PFSK-1 (cell line): ENCODE measurements around the gene SATB2.

ENCODE experiments used
- FOXP2 ChIP-seq: optimal IDR thresholded peaks from 2 replicates; pipeline ENCODE3; 2011; ENCODE audit warnings: borderline replicate concordance, control low read depth, inconsistent platforms; ENCODE audit not compliant: insufficient read depth; ENCODE audit errors: extremely low read length, extremely low read depth
- POLR2AphosphoS5 ChIP-seq: IDR thresholded peaks from 2 replicates; pipeline ENCODE4 v1.6.1; 2012; ENCODE audit warnings: low read depth, mild to moderate bottlenecking, control low read depth, low read length, moderate library complexity
- SIN3A ChIP-seq: IDR thresholded peaks from 2 replicates; pipeline ENCODE4 v1.6.1; 2012; ENCODE audit warnings: mild to moderate bottlenecking, low read length, moderate library complexity, borderline replicate concordance; ENCODE audit not compliant: insufficient read depth
- TAF1 ChIP-seq: IDR thresholded peaks from 2 replicates; pipeline ENCODE4 v1.6.1; 2012; ENCODE audit warnings: low read length, control low read depth, borderline replicate concordance; ENCODE audit not compliant: insufficient read depth
- TF ChIP-seq, protein P1 (sequence below), 2 experiments: IDR thresholded peaks; 2 replicates each; pipeline versions ENCODE4 v1.6.1 to v1.8.0; 2011 to 2012; ENCODE audit warnings: low read depth in 2 of 2, low read length in 2 of 2, control low read depth in 1 of 2, inconsistent platforms in 1 of 2, mild to moderate bottlenecking in 1 of 2, moderate library complexity in 1 of 2; ENCODE audit not compliant: insufficient read depth in 1 of 2

SATB2 gene

DNA sequence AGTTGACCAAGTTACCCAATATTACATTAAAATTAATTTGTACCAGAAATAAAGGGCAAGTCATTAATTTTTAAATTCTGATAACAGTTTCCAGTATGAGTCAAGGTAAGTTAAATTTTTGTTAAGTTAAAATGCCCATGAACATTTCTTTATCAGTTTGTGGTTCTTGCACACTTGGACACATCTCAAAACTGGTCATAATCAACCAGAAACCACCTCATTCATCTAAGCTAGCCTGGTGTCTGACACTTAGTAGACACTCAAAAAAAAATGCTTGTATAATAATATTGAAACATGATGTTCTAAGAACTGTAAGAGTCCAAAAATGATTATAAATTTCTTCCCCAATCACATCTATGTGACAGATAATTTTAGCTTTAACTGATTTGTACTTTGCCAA, 62.4 kb downstream of the SATB2 start:
- TF ChIP-seq SIN3A (no peak), FOXP2 (no peak), TAF1 (no peak), POLR2AphosphoS5 (no peak)
- TF ChIP-seq, protein P1, sequence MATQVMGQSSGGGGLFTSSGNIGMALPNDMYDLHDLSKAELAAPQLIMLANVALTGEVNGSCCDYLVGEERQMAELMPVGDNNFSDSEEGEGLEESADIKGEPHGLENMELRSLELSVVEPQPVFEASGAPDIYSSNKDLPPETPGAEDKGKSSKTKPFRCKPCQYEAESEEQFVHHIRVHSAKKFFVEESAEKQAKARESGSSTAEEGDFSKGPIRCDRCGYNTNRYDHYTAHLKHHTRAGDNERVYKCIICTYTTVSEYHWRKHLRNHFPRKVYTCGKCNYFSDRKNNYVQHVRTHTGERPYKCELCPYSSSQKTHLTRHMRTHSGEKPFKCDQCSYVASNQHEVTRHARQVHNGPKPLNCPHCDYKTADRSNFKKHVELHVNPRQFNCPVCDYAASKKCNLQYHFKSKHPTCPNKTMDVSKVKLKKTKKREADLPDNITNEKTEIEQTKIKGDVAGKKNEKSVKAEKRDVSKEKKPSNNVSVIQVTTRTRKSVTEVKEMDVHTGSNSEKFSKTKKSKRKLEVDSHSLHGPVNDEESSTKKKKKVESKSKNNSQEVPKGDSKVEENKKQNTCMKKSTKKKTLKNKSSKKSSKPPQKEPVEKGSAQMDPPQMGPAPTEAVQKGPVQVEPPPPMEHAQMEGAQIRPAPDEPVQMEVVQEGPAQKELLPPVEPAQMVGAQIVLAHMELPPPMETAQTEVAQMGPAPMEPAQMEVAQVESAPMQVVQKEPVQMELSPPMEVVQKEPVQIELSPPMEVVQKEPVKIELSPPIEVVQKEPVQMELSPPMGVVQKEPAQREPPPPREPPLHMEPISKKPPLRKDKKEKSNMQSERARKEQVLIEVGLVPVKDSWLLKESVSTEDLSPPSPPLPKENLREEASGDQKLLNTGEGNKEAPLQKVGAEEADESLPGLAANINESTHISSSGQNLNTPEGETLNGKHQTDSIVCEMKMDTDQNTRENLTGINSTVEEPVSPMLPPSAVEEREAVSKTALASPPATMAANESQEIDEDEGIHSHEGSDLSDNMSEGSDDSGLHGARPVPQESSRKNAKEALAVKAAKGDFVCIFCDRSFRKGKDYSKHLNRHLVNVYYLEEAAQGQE (IDR thresholded peaks at IDR 0.05; ENCODE audit: insufficient read depth in 1 of 2, low read depth in 2 of 2, low read length in 2 of 2), result no peak

DNA sequence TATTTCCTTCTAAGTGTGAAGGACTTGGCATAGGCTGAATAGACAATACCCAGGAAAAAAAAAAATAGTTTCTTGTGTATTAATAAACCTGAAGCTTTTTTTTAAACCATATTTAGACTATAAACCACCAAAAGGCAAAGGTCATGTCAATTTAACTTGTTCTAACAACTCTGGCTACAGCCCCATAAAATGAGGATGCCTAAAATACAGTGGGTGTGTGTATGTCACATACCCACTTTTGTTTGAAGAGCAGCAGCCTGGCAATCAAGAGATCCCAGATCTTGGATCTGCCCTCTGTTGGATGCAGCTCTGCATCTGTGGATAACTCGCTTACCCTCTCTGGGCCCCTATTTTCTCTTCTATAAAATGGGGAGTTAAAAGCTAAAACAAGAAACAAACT, 65.4 kb downstream of the SATB2 start:
- no peak for TF ChIP-seq TAF1
- no peak for TF ChIP-seq SIN3A
- no peak for TF ChIP-seq FOXP2
- TF ChIP-seq POLR2AphosphoS5, result no peak
- TF ChIP-seq, protein P1 (IDR thresholded peaks at IDR 0.05; ENCODE audit: insufficient read depth in 1 of 2, low read depth in 2 of 2, low read length in 2 of 2), result no peak

DNA sequence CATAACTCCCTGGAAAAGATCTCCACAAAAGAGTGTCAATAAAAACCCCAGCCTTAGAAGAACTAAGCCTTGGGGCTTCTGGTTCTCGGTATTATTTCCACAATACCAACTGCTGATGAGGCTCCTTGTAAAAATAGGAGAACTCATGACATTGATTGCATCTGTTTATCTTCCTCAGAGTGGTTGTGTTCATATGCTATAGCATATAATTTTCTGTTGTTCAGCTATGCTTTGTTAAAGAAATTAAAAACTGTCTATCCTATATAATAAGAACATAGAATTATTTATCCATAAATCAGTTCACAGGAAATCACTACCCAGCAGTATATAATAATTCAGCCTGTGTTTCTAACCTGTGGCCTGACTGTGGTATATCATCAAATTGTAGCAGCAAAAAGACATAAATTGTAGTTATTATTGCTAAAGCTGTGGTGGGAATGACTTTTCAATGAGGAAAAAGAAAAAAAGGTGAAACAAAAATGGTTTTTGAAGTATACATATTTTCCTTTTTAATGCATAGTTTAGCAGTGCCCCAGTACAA, 68.9 kb downstream of the SATB2 start:
- TF ChIP-seq POLR2AphosphoS5, result no peak
- TF ChIP-seq FOXP2, result no peak
- TF ChIP-seq SIN3A, result no peak
- TF ChIP-seq, protein P1 (IDR thresholded peaks at IDR 0.05; ENCODE audit: insufficient read depth in 1 of 2, low read depth in 2 of 2, low read length in 2 of 2), result no peak
- TF ChIP-seq TAF1, result no peak

DNA sequence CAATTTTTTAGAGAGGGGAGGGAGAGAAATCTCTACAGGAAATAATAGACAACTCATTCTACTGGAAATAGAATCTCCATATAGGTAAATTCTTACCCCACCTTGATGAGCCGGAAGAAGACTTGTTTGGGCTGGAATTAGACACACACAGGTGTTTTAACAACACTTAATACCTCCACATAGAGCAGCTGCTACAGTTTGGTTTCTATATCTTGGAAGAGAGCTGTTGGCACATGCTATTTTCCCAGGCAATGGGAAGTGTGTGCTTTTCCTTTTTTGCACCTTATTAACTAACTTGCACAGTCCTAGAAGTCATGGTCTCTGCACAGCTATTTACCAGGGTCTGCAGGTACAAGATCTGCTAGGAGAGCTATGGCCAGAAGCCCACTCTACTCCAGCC, 73.7 kb downstream of the SATB2 start:
- TF ChIP-seq SIN3A (no peak), POLR2AphosphoS5 (no peak), FOXP2 (no peak), TAF1 (no peak)
- TF ChIP-seq, protein P1 (IDR thresholded peaks at IDR 0.05; ENCODE audit: insufficient read depth in 1 of 2, low read depth in 2 of 2, low read length in 2 of 2), result no peak

DNA sequence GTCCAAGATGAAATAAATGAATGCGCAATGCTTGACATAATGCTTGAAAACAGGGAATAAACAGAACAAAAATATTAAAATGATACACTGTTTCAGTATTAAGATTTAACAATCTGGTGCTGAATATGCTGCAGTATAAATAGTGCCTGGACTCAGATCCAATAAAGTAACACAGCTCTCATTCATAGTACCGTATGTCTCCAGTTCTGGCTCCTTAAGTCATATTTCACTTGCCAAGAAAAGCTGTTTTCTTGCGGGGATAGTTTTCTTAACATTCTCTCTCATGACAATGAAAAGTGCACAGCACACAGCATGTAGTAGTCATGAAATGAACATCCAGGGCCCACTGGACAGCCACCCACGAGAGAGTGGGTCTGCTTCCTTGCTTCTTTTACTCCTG, 74.7 kb downstream of the SATB2 start:
- TF ChIP-seq SIN3A, result no peak
- TF ChIP-seq FOXP2, result no peak
